K562 (cell line): ENCODE data around the gene RALY. TPM values are rescaled to one million over a fixed set of nuclear protein-coding genes. Genes with fewer than 3 reads are reported as not detected.

Experiments used
- E4F1 ChIP-seq: fragments of 250-450 bp; sonication (Bioruptor Pico); IDR thresholded peaks from 2 replicates; pipeline ENCODE4 v1.5.0; 2021; ENCODE audit warnings: mild to moderate bottlenecking, borderline replicate concordance
- MAX ChIP-seq: sonication (generic); formaldehyde crosslinking; IDR thresholded peaks from 2 replicates; pipeline ENCODE4 v1.9.0; 2022; ENCODE audit warnings: mild to moderate bottlenecking, missing genetic modification reagents
- STAT6 ChIP-seq: sonication (generic); formaldehyde crosslinking; IDR thresholded peaks from 2 replicates; pipeline ENCODE4 v1.8.1; 2023; ENCODE audit warnings: mild to moderate bottlenecking, missing genetic modification reagents
- polyA plus RNA-seq, 8 experiments: library from polyadenylated mRNA; depleted of rRNA in 4 of 8; stranded (reverse) in 5 of 8; unstranded in 3 of 8; fragments of >200 nt; fragmentation: Nextera tagmentation in 2 of 8; fragmentation: Illumina TruSeq in 1 of 8; extraction: Ambion mirVana in 2 of 8; extraction: Trizol in 1 of 8; gene quantifications; 2 replicates each; pipeline versions ENCODE4 v1.2.1 to v1.2.3, GENCODE V29; 2011 to 2014; ENCODE audit warnings: inconsistent platforms in 1 of 8, missing spikeins in 1 of 8
- total RNA-seq, 7 experiments: library from RNA; depleted of rRNA in 6 of 7; stranded (reverse); fragments of >200 nt in 6 of 7; fragmentation: Illumina TruSeq in 2 of 7; extraction: Trizol in 2 of 7; gene quantifications; 2 replicates each; pipeline versions ENCODE4 v1.2.1 to v1.2.3, GENCODE V29; 2011 to 2021; ENCODE audit warnings: low replicate concordance in 1 of 7

RALY gene
- total and polyA plus RNA-seq, 9 of the 15 experiments (the other 6 are each of a cell fraction or from before 2014, with no cell fraction given): 0.80 to 207 (median 128) TPM

GRCh38 chr20:34018166-34018565 lies 24.5 kb downstream of the RALY start (continued):
- TF ChIP-seq STAT6 (CRISPR knock-in tag) (no peak), MAX (CRISPR knock-in tag) (no peak), E4F1 (no peak)
